ENCODE measurements around the gene EDEM1.
"Not testable (repeated sequence)": the region's sequence is repeated elsewhere in the genome, so short reads cannot be mapped to it uniquely, and the experiment has no call there.

EDEM1 gene

DNA sequence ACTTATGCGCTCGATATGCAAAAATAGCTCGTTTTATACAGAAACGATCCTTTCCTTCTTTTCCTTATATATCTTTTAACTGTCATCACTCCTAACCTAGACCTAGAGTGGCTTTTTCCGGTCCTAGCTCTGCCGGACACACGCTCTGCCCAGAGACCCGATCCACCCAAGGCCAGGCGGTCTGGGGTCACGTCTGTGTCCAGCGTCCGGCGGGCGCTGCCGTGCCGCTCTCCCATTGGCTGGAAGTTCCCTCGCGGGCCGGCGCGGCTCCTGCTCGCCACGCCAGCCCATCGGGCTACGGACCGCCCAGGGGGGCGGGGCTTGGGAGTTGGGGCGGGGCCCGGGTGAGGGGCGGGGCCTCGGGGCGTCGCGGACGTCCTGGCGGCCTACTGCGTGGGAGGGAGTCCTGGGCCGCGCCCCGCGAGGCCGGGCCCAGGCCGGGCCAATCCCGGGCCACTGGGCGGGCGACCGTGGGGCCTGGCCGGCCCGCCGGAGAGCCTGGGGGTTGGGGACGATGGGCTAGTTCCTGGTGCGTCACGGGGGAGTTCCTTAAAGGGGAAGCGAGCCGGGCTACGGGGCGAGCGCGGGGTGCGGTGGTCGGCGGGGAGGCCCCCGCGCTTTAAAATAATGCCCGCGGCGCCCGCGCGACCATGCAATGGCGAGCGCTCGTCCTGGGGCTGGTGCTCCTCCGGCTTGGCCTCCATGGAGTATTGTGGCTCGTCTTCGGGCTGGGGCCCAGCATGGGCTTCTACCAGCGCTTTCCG is at the start of gene EDEM1:
Gene EDEM1 (plus strand): TSS at position 552 of the 764 bp plus-strand sequence. CDS start 99 bp downstream, at position 651.
- peak; percentile 97 for DNase-seq

DNA sequence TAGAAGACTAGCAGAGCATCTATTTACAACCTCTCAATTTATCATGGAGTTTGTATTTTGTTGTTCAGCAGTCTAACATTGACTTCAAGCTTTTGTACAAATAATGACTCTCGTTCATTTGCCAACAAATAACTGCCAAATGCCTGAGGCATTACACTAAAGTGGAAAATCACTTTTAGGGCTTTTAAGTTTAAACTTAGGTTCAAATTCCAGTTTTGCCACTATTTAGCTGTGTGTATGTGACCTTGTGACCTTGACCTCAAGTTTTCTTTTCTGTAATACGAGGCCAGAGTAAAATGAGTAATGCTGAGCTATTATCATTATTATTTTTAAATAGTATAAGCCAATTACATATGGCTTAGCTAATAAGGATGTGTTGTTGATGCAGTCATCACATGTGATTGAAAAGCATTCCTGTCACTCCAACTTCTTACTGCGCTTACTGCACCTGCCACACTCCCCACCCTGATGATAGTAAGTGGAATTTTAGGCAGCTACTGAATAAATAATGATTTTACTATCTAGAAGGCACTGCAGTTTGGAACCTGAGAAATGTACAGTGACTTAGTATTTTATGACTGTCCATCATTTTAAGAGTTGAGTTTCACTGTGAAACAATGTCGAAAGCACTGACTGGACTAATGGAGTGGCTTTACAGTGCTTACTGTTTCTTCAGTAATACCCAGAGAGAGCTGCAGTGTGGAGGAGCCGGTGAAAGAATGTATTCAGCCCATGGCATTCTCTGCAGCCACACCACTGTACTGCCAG is 49.1 kb upstream of the EDEM1 start:
- DNase-seq: no peak

DNA sequence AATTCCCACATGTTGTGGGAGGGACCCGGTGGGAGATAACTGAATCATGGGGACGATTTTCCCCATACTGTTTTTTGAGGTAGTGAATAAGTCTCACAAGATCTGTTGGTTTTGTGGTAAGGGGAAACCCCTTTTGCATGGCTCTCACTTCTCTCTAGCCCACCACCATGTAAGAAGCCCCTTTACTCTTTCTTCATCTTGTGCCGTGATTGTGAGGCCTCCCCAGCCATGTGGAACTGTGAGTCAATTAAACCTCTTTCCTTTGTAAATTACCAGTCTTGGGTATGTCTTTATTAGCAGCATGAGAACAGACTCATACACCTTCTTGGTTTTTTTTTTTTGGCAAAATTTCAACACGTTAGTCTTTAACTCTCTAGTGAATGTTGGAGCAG is 47.3 kb upstream of the EDEM1 start:
- peak; percentile 27 for DNase-seq

DNA sequence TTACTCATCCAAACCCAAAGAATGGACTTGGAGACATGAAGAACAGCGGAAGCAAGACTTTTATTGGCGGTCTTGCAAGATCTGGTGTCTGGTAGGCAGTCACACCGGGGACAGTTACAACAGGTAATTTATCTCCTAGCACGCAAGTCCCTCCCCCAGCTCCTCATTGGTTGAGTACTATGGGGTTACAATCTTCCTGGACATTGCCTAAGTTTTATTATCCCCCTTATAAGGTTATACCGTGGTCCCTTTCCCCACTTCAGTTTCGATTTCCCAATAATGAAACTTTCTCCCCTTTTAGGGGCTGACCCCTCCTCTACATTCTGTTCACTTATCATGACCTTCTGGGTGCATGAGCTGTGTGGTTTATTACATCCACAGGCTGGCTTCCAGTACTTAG is 46.7 kb upstream of the EDEM1 start:
- no peak for DNase-seq

DNA sequence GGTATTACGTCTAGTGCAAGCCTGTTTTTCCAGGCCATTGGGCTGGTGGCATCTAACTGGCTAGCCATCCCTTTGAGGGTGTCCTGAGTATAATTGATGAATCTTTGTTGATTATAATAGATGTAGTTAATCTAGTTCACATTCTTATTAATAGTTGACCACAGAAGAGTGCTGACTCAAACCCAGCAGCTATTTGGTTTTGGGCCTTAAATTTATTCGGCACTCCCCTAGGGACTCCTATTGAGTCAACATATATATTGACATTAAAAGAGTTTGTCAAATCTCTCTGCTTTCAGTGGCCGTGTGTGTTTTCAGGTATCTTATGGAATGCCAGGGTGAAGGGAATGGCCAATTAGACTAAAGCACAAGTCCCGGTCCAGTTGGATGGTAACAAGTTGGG is 45.7 kb upstream of the EDEM1 start:
- no peak for DNase-seq

DNA sequence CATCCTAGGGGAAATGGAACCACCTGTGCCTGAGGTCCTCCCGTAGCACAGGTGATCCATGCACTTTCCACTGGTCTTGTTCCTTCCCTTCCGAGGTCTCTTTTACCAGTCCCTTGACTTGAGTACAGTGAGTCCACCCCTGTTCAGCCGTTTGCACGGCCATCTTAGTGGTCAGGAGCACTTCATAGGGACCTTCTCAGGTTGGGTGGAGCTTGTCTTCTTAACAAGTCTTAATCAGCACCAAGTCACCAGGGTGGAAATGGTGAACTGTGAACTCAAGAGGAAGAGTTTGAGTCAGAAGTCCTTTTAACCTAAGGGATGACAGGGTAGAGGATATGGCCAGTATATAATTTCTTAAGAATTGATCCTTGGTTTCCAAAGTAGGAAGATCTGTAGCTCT is 44.0 kb upstream of the EDEM1 start:
- DNase-seq: no peak

DNA sequence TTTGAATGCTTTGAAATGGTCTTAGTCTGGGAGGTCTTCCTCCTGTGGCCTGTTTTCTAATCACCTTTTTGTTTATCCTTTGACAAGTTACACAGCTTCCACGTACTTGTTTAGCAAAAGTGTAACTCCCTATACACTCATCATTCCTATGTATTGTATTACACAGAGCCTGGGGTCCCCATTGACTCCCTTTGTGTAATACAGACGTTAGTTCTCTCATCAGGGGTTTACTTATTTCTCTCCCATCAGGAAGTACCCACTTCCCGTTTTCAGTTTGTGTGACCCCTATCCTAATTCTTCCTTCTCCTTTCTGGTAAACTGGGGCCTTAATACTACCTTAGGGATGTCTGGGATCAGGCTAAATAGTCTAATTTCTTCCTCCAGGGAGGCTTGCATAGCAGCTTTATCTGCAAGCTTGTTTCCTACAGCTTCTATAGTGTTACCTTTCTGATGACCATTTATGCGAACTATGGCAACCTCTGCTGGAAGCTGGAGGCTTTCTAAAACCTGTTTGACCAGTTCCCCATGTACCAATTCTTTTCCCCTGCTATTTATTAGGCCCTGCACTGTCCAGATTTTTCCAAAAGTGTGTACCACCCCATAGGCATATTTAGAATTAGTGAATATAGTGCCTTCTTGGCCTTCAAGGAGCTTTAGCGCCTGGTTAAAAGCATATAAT is 43.1 kb upstream of the EDEM1 start:
- DNase-seq: no peak

DNA sequence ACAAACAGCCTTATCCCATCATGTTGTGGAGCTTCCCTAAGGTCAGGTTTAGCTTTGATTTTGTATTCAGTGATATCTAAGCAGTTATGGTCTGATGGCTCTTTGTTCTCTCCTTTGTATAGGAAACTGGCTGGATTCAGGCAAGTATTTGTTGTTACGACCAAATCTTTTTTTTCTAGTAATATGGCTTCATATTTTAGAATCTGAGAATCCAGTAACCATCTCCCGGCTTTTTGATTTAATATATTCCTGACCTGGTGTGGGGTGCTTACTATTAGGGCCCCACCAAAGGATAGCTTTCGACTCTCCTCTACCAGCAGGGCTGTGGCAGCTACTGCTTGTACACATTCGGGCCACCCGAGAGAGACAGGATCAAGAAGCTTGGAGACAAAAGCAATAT is 42.4 kb upstream of the EDEM1 start:
- no peak for DNase-seq

DNA sequence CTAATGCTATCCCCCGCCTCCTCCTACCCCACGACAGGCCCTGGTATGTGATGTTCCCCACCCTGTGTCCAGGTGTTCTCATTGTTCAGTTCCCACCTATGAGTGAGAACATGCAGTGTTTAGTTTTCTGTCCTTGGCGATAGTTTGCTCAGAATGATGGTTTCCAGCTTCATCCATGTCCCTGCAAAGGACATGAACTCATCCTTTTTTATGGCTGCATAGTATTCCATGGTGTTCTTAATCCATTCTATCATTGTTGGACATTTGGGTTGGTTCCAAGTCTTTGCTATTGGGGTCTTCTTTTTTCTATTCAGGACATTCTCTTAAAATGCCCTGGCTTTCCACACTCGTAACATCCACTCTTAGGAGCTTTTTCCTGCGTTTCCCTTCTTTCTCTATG is 40.4 kb upstream of the EDEM1 start:
- not testable (repeated sequence) for DNase-seq

DNA sequence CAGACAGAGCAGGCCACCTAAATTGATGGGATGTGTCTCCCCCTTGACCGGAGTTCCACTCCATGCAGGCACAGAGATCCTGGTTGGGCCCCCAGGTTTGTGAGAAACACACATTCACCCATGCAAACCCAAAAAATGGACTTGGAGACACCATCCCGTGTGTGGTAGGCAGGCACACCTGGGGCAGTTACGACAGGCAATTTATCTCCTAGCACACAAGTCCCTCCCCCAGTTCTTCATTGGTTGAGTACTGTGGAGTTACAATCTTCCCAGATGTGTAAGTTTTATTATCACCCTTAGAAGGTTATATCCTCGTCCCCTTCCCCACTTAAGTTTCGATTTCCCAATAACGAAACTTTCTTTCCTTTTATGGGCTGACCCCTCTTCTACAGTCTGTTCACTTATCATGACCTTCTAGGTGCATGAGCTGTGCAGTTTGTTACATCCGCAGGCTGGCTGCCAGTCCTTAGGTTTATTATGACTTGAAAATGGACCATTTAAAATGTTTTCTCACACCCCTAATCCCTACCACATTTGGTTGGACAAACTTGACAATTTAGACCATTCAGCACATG is 38.1 kb upstream of the EDEM1 start:
- DNase-seq: no peak

DNA sequence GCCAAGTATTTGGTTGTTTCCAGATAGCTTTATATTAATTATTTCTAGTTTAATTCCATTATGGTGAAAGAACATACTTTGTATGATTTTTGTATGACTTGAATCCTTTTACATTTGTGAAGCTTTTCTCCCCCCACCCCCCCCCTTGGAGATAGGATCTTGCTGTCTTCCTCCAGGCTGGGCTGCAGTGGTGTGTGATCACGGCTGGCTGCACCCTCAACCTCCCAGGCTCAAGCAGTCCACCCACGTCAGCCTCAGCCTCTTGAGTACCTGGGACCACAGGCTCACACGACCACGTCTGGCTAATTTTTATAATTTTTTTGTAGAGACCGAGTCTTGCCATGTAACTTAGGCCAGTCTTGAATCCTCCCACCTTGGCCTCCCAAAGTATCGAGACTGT is 35.9 kb upstream of the EDEM1 start:
- no peak for DNase-seq

DNA sequence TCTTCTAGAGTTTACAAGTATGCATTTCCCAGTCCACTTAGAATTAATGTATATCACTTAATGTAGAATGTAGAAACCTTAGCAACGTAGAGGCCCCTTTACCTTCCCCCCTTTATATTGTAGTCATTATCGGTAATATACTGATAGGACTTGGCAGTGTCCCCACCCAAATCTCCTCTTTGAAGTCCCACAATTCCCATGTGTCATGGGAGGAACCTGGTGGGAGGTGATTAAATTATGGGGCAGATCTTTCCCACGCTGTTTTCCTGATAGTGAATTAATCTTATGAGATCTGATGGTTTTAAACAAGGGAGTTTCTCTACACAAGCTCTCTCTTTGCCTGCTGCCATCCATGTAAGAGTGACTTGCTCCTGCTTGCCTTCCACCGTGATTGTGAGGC is 34.4 kb upstream of the EDEM1 start:
- DNase-seq: no peak

DNA sequence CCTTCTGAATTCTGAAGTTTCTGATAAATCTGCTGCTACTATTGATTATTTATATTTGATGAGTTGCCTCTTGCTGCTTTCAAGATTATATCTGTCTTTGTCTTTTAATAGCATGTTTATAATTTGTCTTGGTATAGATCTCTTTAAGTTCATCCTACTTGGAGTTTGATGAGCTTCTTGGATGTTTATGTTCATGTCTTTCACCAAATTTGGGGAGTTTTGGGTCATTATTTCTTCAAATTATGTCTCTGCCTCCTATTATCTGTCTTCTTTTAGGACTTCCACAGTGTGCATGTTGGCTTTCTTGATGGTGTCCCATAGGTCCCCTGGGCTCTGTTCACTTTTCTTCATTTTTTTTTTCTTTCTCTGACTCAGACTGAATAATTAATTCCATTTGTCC is 32.3 kb upstream of the EDEM1 start:
- no peak for DNase-seq

DNA sequence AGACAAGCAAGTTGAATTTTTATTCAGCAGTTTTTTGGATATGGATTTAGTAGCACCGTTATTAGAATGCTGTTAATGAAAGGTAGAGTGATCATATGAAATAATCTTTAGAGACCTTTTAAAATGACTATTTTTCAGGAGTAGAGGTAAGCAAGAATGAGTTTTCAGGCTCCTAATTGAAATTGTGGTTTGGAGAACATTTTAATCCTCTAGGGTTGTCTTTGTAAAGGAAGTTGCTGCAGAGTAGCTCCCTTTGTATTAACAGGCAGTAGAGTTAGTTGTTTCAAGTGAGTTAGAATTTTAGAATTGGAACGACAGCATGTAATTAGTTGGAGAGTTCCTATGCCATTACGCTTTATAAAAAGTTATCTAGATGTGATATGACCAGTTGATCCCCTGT is 27.2 kb upstream of the EDEM1 start:
- no peak for DNase-seq

DNA sequence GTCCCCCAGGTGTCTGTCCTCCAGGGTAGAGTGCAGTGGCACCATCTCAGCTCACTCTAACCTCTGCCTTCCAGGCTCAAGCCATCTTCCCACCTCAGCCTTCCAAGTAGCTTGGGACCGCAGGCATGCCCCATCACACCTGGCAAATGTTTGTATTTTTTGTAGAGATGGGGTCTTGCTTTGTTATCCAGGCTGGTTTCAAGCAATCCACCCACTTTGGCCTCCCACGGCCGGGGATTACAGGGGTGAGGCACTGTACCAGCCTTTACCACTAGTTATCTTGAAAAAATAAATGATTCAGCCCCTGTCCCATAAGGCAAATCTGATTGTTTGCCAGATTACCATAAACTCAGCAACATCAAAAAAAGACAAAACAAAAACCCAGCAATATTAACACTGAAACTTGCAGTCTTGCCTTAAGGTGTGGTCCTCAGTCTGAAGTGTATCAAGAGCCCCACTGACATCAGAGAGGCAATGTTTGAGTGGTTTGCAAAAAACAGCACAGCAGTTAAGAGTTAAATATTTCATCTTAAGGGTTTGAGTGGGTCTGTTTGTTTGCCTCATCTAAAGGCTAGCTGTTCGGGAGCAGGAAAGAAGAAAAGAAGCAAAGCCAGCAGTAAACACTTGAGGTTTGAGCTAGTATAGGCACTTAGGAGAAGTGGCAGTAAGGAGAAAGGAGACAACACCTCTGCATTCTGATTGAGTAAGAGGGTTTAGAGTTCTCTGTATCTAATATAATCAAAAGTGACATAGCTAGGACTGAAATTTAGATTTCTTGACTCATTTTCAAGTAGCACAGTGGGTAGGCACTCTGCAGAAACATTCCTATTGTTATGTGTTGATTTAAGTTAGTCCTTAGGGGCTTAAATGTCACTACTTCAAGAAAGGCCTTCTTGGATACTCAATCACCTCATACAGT is 26.3 kb upstream of the EDEM1 start:
- DNase-seq: no peak

DNA sequence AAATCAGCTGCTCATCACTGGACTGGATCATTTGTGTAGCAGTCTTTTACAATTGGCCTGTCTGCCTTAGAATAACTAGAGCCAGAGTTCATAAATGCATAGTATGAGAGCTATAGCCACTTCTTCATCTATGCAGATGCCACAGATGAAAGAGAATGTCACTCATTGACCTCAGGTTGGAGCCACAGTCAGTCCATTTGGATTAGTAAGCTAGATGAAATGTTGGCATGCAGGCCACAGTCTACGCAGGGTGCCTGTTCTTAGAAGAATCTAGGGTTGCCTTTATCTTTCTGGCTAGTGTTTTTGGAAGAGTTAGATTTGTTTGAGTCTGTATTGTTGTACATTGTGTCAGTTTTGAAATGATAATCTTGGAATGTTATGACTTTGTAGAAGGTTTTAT is 25.4 kb upstream of the EDEM1 start:
- no peak for DNase-seq

DNA sequence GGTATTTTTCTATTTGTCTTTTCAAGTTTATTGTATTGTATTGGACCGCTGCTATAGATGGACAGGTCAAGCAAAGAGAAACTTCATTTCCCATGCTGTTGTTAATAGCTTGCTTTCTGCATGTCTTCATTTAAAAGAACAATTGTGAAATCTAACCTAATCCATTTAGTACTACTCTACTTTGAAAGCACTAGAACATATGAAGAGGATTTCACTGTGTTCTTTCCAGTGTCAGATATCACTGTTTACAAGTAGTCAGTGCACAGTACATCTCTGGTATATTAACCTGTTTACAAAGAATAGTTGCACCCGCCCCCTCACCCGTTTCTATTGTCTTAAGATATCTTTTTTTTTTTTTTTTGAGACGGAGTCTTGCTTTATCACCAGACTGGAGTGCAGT is 21.8 kb upstream of the EDEM1 start:
- DNase-seq: no peak

DNA sequence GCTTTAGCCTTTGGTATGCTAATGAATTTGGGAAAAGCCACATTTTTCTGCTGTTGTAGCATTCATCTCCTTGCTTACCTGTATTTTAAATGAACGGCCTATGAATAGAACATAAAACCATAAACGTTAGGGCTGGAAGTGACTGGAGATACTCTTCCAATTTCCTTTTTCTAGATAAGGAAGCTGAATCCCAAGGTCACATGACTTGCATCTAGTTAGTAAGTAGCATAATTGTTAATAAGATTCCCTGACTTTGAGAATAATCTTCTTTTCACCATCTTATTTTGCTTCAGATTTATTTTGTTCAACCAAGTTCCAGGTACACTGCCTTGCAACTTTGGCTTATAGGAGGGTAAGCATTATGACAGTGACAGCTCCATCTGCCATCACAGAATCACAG is 20.7 kb upstream of the EDEM1 start:
- DNase-seq: no peak

DNA sequence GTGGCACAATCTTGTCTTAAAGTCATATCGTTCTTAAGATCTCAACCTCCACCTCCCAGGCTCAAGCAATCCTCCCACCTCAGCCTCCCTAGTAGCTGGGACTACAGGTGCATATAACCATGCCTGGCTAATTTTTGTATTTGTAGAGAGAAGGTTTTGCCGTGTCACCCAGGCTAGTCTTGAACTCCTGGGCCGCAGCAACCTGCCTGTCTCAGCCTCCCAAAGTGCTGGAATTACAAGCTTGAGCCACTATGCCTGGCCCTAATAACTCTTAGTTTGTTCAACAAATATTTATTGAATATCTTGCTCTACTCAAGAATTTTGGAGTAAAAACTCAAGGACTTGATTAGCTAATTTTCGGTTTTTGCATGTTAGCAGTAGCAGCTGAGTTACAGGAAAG is 19.4 kb upstream of the EDEM1 start:
- DNase-seq: no peak

DNA sequence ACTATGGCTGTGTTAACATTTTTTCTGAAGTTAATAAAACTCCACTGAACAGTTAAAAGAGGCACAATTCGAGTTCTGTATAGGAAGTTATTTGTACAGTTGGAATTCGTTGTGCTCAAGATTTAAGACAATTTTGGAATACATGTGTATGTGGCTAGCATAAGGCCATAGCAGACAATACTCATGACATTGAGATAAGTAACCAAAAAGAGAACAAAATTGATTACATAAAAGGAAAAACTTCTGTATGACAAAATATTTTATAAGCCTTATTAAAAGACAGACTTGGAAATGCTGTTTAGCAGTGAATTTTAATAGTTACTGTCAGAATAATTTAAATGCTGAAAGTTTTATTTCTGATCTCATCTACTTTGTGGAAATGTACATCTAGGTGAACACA is 17.7 kb upstream of the EDEM1 start:
- DNase-seq: no peak

DNA sequence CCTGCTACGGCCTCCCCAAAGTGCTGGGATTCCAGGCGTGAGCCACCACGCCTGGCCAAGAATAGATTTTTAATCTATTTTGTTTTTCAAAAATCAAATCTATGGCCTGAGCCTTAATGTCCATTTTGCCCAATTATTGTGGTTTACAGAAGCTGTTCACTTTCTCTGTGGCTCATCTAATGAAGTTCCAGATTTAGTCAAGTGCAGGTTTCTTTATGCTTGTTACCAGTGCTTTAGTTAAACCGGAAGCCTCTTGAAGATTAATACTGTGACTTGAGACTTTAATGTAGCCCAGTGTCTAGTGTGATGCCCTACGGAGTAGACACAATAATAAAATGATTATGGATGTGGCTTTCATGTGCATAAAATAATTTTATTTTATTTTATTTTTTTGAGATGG is 16.5 kb upstream of the EDEM1 start:
- DNase-seq: no peak

DNA sequence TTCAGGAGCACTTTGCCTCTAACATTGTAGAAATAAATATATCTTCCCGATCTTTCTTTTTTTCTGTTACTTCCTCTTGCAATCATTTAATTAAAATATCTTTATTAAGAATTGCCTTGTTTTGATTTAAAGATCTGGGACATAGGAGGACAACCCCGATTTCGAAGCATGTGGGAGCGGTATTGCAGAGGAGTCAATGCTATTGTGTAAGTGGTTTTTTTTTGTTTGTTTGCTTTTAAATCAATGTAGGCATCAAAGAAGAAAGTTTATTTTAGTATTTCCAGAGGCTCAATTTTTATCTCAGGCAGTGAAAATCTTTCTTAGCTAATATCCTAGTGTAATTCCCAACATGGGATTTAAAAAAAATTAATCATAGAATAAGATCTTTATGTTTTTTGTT is 15.5 kb upstream of the EDEM1 start:
- no peak for DNase-seq

DNA sequence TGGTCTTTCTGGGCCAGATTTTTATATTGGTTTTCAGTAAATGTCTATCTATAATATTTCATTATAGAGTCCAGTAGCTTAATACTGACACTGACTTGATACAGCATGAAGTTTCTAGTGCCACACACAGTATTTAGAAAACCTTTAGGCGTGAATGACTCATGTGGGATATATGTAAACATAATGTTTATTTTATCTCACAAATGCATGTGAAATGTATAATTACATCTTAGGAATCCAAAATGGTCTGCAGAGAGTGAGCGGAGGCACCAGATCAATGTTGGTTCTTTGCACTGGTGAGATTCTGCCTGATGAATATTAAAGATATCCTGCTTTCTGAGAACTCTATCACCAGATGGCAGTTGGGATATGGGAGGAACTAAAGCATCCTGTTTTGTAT is 8.5 kb upstream of the EDEM1 start:
- not testable (repeated sequence) for DNase-seq

Measured in CD4-positive, alpha-beta T cell treated with Interleukin-15 for 1 hour (primary cell).